HG02970 (cell line): ENCODE measurements around the gene GPR18.
A peak's percentile ranks its signal among the peaks of the same experiment; 100 is the strongest.

Source experiments
- ATAC-seq: cut with Tn5 transposase; IDR thresholded peaks from one replicate; pipeline ENCODE4 v1.9.1; 2021; ENCODE audit warnings: mild to moderate bottlenecking, moderate library complexity, moderate number of reproducible peaks; ENCODE audit not compliant: unreplicated experiment, low FRiP score

GPR18 gene

DNA sequence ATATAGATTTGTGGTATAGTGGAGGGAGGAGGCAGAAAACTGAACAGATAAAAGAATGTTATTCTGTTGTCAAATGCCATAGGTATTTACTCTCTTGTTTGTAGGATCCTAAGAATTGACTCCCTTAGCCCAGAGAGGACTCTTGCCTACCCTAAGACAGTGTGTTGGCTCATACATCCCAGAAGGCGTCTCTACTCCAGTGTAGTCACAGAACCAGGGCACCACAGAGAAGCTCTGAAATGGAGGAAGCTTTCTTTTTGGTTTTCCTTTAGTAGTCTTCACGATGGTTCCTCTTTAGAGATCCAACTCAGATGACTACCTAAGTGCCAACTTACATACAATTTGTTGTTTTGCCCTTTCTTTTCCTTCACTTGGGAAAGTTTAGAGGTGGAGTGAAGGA lies 35.0 kb upstream of the GPR18 start:
- no peak for ATAC-seq

- no peak for ATAC-seq
Observed at GRCh38 chr13:99290894-99291293, 32.7 kb upstream of the GPR18 start.

DNA sequence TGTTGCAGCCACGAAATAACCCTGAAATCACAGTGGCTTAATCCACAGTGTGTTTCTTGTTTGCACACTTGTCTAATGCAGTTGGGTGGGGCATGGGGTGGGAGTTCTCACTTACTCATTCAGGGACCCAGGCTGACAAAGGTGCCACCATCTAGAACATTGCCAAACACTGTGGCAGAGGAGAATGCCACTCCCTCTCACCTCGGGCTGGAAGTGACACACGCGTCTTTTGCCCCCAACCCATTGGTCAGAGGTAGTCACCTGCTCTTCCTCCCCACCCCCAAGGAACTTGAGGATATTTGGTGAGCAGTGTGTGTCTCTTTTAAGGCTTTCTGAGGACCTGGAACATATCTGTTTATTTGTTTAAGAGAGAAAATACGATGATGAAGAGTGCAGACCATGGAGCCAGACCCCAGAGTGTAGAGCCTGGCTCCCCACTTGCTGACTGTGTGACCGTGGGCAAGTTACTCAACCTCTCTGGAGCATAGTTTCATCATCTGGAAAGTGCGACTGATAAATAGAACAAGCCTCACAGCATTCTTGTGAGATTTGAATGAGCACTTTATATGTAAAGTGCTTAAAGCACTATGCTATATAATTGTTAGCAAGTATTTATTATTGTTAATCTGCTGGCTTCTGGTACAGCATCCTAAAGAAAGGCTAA lies 31.6 kb upstream of the GPR18 start:
- ATAC-seq: no peak

DNA sequence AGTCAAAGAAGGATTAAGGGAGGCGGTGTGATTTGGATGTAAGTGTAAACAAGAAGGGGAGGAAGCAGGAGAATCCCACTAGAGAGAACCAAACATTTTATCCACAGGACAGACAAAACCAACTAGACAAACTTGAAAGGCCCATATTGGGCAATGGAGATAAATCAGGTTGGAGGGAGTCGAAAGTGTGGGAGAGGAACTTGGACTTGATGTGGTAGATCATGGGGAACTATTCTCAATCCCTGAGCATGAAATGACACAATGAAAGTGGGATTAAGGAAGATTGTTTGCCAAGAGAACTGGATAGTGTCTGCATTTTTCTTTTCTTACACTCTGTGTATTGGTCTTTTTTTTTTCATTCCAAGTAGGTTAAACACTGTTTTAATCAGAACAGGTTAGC lies 31.1 kb upstream of the GPR18 start:
- ATAC-seq: no peak

DNA sequence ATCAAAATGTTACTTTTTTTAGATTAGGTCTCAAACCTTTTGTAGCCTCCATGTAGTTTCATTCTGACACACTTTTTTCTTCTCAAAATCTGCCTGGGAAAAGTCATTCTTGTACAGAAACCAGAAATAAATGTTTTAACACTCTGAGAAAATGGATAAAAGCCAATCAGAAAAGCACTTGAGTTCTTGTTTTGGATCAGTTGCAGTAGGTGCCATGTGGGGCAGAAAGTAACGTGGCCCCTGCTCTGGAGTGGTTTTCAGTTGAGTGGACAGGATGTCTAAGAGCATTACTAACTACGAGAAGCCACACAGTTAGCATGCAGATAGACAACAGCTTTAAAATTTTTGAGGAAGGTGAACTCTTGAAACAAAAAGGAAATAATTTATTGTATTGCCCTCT lies 29.9 kb upstream of the GPR18 start:
- ATAC-seq: peak; percentile 70

DNA sequence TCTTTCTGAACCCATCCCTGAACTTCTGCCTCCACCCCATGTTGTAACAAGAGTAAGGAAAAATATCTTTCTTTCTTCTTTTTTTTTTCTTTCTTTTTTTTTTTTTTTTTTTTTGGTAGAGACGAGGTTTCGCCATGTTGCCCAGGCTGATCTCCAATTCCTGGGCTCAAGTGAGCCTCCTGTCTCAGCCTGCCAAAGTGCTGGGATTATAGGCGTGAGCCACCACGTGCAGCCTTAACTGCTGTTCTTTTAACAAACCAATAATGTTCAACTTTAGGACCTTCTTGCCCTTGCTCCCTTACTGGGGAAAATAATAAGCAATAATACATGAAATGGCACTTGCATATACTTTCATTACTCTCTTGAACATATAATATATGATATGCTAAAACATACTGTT lies 29.4 kb upstream of the GPR18 start:
- no peak for ATAC-seq

DNA sequence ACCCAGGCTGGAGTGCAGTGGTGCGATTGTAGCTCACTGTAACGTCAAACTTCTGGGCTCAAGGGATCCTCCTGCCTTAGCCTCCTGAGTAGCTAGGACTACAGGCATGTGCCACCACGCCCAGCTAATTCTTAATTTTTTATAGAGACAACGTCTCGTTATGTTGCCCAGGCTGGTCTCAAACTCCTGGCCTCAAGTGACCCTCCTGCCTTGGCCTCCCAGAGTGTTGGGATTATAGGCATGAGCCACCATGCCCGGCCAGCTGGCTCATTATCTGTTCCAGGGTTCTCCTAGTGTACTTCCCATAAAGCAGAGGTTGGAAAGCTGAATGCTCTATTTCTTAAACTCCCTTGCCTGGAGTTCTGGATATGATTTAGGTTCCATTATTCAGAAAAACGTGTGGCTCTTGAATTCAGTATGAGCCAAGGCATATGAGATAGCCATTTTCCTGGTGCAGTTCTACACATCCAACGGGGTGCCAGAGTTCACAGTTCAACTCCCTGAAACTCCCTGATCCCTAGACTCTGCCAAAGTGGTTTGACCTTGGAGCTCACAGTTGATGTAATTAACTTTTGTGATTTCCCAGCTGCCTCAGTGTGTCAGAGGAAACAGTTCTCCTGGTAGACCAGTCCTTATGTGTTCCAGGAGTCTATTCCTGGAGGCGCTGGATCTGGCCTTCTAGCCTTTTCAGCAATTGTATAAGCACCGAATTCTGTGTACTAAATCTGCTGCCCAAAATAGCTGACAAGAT lies 27.4 kb upstream of the GPR18 start:
- no peak for ATAC-seq

- ATAC-seq: peak; percentile 54
Observed at GRCh38 chr13:99282264-99283231, 24.4 kb upstream of the GPR18 start.

GRCh38 chr13:99281811-99282263 lies 23.7 kb upstream of the GPR18 start:
- peak; percentile 46 for ATAC-seq

- ATAC-seq: no peak
Observed at GRCh38 chr13:99280166-99280565, 22.0 kb upstream of the GPR18 start.

DNA sequence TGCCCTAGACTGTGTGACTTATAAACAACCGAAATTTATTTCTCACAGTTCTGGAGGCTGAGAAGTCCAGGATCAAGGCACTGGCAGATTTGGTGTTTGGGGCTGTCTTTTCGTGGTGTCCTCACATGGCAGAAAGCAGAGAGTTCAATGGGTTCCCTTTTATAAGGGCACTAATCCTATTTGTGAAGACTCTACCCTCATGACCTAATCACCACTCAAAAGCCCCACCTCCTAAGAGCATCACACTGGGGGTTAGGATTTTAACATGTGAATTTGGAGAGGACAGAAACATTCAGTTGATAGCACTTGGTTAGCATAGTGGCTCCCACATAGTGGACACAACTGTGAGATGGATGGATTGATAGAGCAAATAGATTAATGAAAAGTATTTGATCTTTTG lies 21.5 kb upstream of the GPR18 start:
- no peak for ATAC-seq

DNA sequence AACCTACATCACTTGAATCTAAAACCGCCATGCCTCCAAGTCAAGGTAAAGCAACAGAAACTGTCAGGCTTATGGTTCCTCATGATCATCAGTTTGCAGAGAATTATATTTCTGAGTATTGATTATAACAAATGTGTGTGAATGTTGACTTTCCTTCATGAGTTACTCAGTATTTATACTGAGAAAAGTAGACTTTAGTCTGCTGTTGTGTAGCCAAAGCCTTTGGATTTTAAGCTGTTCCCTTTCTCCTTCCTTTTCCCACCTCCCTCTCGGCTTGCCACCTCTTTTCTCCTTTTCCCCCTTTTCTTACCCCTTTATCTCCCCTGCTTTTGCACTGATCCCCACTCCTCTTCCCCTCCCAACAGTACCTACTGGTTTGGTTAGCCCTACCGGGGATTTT lies 20.7 kb upstream of the GPR18 start:
- ATAC-seq: no peak

- ATAC-seq: no peak
Observed at GRCh38 chr13:99278200-99278599, 20.0 kb upstream of the GPR18 start.

GRCh38 chr13:99277629-99278028 lies 19.4 kb upstream of the GPR18 start:
- ATAC-seq: no peak

DNA sequence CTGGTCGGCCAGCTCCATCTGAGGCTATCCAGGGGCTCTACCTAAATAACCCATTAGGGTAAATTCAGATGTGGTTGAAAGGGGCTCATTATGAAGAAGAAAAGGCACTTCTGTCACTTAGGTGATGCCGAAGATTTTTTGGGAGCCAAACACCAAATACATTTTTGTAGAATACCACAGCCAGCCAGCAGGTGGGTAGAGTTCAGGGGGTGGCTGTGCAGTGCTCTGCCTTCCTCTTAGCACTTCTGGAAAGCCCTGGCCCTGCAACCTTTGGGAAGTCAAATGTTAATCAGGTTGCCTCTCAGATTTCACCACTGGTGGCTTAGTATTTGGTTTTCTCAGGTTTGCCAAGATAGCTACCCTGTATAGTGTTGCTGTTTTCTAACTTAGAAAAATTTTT lies 18.5 kb upstream of the GPR18 start:
- ATAC-seq: no peak

- ATAC-seq: no peak
Observed at GRCh38 chr13:99275093-99275469, 16.9 kb upstream of the GPR18 start.

GRCh38 chr13:99273128-99273527 lies 14.9 kb upstream of the GPR18 start:
- ATAC-seq: no peak

GRCh38 chr13:99272481-99272880 lies 14.3 kb upstream of the GPR18 start:
- ATAC-seq: no peak

GRCh38 chr13:99271249-99271648 lies 13.1 kb upstream of the GPR18 start:
- no peak for ATAC-seq

DNA sequence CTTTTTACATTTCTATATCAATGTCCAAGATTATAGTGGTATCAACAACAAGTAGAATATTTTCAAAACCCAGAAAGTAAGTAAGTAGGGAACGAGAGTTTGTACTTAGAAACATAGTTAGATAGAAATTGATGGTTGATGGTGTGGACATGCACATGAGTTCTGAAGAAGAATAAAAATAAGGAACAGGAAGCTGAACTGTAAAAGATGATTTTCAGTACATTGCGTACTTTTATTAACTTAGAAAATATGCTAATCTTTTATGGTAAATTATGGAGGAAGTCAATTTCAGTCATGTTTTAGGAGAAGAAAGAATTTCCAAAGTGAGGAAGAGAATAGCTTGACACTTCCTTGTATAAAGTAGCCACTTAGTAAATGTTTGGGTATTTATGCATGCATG lies 12.3 kb upstream of the GPR18 start:
- no peak for ATAC-seq

DNA sequence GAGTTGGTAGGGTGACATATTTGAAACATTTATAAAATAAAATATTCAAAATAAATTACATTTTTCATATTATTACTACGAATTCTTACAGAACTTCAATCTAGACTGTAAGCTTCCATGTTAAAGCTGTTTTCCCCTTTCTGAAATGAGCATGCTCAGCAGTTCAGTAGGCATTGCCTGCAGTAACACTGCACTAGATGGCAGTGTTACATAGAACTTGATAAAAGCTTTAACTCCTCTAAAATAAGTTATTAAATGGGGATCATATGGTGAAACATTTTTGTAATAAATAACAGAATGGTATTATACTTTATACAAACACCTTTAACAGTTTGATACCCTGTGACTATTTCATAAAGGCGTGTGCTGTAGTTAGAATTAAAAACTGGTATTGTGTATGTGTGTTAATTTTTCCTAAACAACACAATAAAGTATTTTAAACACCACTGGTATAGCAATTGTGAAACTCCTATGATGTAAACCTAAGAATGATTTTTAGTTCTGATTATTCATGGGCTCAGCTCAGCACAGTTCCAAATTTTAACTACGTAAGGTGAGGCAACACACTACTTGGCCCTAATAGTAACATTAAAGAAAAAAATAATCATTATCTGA lies 11.6 kb upstream of the GPR18 start:
- peak; percentile 49 for ATAC-seq
